MM.1S (cell line): ENCODE measurements around the gene ITPR3.

Experiments used
- DNase-seq: peaks from one replicate; pipeline ENCODE4 v3.0.0-alpha.2; 2015
- H2AFZ ChIP-seq: fragments of 300-600 bp; sonication (generic); 2 replicates; pipeline ENCODE4 v1.6.0; 2016; ENCODE audit warnings: antibody characterized with exemption, low read length
- H3F3A ChIP-seq: fragments of 300-600 bp; sonication (generic); 2 replicates; pipeline ENCODE4 v1.6.1; 2016; ENCODE audit warnings: mild to moderate bottlenecking, antibody characterized with exemption, low read length, moderate library complexity, mixed read lengths; ENCODE audit not compliant: insufficient read depth
- H3K27ac ChIP-seq: fragments of 300-600 bp; sonication (generic); 2 replicates; pipeline ENCODE4 v1.5.1; 2016; ENCODE audit warnings: mild to moderate bottlenecking, low read length
- H3K27me3 ChIP-seq: fragments of 300-600 bp; sonication (generic); replicated peaks from 2 replicates; pipeline ENCODE4 v1.6.0; 2016; ENCODE audit warnings: low read length; ENCODE audit not compliant: insufficient read depth
- H3K36me3 ChIP-seq: fragments of 300-600 bp; sonication (generic); replicated peaks from 2 replicates; pipeline ENCODE4 v1.6.1; 2016; ENCODE audit warnings: mild to moderate bottlenecking, low read length, mixed read lengths; ENCODE audit not compliant: insufficient read depth
- H3K4me1 ChIP-seq: fragments of 300-600 bp; sonication (generic); 2 replicates; pipeline ENCODE4 v1.6.1; 2016; ENCODE audit warnings: low read length, mixed read lengths
- H3K4me2 ChIP-seq: fragments of 300-600 bp; sonication (generic); 2 replicates; pipeline ENCODE4 v1.6.0; 2016; ENCODE audit warnings: low read depth, low read length
- H3K4me3 ChIP-seq: fragments of 300-600 bp; sonication (generic); 2 replicates; pipeline ENCODE4 v1.5.1; 2016; ENCODE audit warnings: low read length, mixed read lengths
- H3K79me2 ChIP-seq: fragments of 300-600 bp; sonication (generic); 2 replicates; pipeline ENCODE4 v1.6.1; 2016; ENCODE audit warnings: mixed run types, low read length, mixed read lengths
- H3K9ac ChIP-seq: fragments of 300-600 bp; sonication (generic); 2 replicates; pipeline ENCODE4 v1.6.1; 2016; ENCODE audit warnings: low read length, mixed read lengths
- H3K9me2 ChIP-seq: fragments of 300-600 bp; sonication (generic); replicated peaks from 2 replicates; pipeline ENCODE4 v1.6.1; 2016; ENCODE audit warnings: mild to moderate bottlenecking, low read length, mixed read lengths; ENCODE audit not compliant: insufficient read depth
- H3K9me3 ChIP-seq: fragments of 300-600 bp; sonication (generic); replicated peaks from 2 replicates; pipeline ENCODE4 v1.6.1; 2016; ENCODE audit warnings: mild to moderate bottlenecking, low read length, mixed read lengths; ENCODE audit not compliant: insufficient read depth
- H4K20me1 ChIP-seq: fragments of 300-600 bp; sonication (generic); 2 replicates; pipeline ENCODE4 v1.6.1; 2016; ENCODE audit warnings: mild to moderate bottlenecking, low read length, moderate library complexity, mixed read lengths; ENCODE audit not compliant: insufficient read depth
- CTCF ChIP-seq: fragments of 300-600 bp; sonication (generic); IDR thresholded peaks from 2 replicates; pipeline ENCODE4 v1.5.1; 2016; ENCODE audit warnings: antibody characterized with exemption, low read length, mixed read lengths
- EZH2 ChIP-seq: fragments of 300-600 bp; sonication (generic); optimal IDR thresholded peaks from 2 replicates; pipeline ENCODE3; 2017; ENCODE audit warnings: low read depth, mild to moderate bottlenecking, antibody characterized with exemption, low read length, mixed read lengths
- EZH2phosphoT487 ChIP-seq: fragments of 300-600 bp; sonication (generic); IDR thresholded peaks from 2 replicates; pipeline ENCODE4 v1.6.1; 2018; ENCODE audit warnings: antibody characterized with exemption, low read length

Gene ITPR3

DNA sequence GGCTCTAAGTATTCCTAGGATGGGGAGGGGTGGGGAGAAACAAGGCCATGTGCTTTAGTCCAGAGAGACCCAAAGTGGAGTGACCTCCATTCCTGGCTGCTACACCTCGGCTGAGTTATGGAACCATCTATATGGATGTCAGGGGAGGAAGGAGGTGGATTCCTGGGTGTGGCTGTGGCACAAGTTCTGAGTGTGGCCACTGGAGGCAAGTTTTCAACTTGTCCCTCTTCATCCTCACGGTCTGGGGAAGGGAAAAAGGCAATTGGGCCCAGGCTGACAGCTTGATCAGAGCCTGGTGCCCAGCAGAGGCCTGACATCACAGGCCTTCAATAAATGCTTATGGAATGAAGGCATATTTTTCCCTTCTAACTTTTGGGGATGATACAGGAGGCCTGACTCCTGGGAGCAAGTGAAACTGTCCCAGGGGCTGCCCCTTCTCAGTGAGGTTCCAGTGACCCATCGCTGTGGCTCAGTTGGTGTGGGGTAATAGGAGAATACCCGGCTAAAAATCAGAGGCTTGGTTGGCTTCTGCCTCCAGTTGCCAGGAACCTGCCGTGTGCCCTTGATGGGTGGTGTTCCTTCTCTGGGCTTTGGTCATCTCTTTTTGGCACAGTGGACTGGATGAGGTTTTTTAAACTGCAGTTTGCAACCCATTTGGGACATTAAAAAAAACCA, 1.8 kb upstream of the ITPR3 start:
- Histone ChIP-seq H2AFZ (no peak overlapping the region), H3K9me2 (no peaks in the 10 kb centered on the region), H3K79me2 (peaks cover 31% of the 10 kb centered on the region), H3K4me1 (peaks cover 19% of the 10 kb centered on the region), H3F3A (peaks cover 6% of the 10 kb centered on the region; the same call in 1 of the 2 replicates), H3K27ac (no peak overlapping the region), H3K9me3 (no peaks in the 10 kb centered on the region), H3K9ac (no peak overlapping the region), H3K4me3 (no peak overlapping the region), H4K20me1 (no peaks in the 10 kb centered on the region), H3K36me3 (no peaks in the 10 kb centered on the region), H3K4me2 (no peak overlapping the region), H3K27me3 (no peaks in the 10 kb centered on the region)
- no peak for DNase-seq
- TF ChIP-seq EZH2phosphoT487 (no peak), EZH2 (no peak), CTCF (no peak)

DNA sequence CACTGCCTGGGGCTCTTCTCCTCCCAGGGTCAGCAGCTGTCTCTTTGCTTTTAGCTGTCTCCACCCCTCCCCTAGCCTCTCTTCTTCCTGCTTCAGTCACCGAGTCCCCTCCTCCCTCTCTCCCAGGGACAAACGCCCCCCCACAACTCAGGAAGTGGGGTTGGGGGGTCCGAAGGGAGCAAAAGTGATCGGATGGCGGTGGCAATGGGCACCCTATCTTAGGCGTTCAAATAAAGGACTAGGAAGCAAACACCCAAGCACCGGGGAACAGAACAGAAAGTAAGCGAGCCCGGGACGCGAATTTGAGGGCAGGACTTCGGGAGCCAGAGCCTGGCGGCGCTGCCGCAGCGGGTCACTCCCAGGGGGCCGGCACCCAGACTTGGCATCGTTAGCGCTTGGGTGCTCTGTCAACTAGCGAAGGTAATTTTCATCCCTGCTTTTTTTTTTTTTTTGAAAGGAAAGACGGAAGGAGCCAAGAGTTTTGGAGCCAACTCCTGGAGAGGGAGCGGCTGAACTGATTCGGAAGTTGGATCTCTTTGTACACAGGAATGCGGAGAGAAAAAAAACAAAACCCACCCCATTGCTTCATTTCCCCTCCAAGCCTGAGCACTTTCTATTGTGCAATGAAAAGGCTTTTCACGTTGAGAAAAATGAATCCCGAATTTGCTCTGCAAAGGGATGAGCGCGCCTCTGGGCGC, 815 bp upstream of the ITPR3 start:
- peak; percentile 45 for DNase-seq
- H3K27me3 ChIP-seq, result no peaks in the 10 kb centered on the region
- H3K4me2 ChIP-seq, result peak overlapping the region; percentile 84
- H3K4me1 ChIP-seq, result peaks cover 19% of the 10 kb centered on the region
- H3K9ac ChIP-seq, result peak overlapping the region; percentile 44; the same call in 1 of the 2 replicates
- no peaks in the 10 kb centered on the region for H3K9me3 ChIP-seq
- H3K9me2 ChIP-seq, result no peaks in the 10 kb centered on the region
- peaks cover 40% of the 10 kb centered on the region for H3K79me2 ChIP-seq
- H4K20me1 ChIP-seq, result no peaks in the 10 kb centered on the region
- peaks cover 6% of the 10 kb centered on the region; the same call in 1 of the 2 replicates for H3F3A ChIP-seq
- H3K27ac ChIP-seq, result peak overlapping the region; percentile 49; the same call in 1 of the 2 replicates
- no peak for TF ChIP-seq EZH2
- no peak for TF ChIP-seq EZH2phosphoT487
- no peak for TF ChIP-seq CTCF
- peak overlapping the region; percentile 59 for H3K4me3 ChIP-seq
- peak overlapping the region; percentile 60 for H2AFZ ChIP-seq
- H3K36me3 ChIP-seq, result no peaks in the 10 kb centered on the region

- H2AFZ ChIP-seq, result peak overlapping the region; percentile 65
- H3K9me3 ChIP-seq, result no peaks in the 10 kb centered on the region
- H3K4me2 ChIP-seq, result peak overlapping the region; percentile 90
- H3K27ac ChIP-seq, result peak overlapping the region; percentile 61; the same call in 1 of the 2 replicates
- no peaks in the 10 kb centered on the region for H3K9me2 ChIP-seq
- no peaks in the 10 kb centered on the region for H3K36me3 ChIP-seq
- peak; percentile 43 for DNase-seq
- H3K79me2 ChIP-seq, result peaks cover 56% of the 10 kb centered on the region
- peaks cover 28% of the 10 kb centered on the region for H3K4me1 ChIP-seq
- H3K9ac ChIP-seq, result peak overlapping the region; percentile 92
- peak overlapping the region; percentile 91 for H3K4me3 ChIP-seq
- H4K20me1 ChIP-seq, result no peaks in the 10 kb centered on the region
- H3F3A ChIP-seq, result peaks cover 9% of the 10 kb centered on the region
- TF ChIP-seq CTCF, result no peak
- H3K27me3 ChIP-seq, result no peaks in the 10 kb centered on the region
Measured at GRCh38 chr6:33621711-33622388, 728 bp downstream of the ITPR3 start.
